Prostate gland (tissue), 2 donors: ENCODE results near the gene ENOX1. TPM values are rescaled to one million over a fixed set of nuclear protein-coding genes. Genes with fewer than 3 reads are reported as not detected.

ENCODE experiments used
- DNase-seq: peaks from one replicate; pipeline ENCODE4 v3.0.0-alpha.2; 2019; ENCODE audit warnings: low spot score
- H3K27ac ChIP-seq, 2 donors: fragments of 200-600 bp; sonication (generic); 2 replicates each; pipeline ENCODE4 v1.5.1; 2017 to 2019
- H3K27me3 ChIP-seq: fragments of 200-600 bp; sonication (generic); replicated peaks from 2 replicates; pipeline ENCODE4 v1.5.1; 2019; ENCODE audit not compliant: insufficient read depth
- H3K36me3 ChIP-seq, 2 donors: fragments of 200-600 bp; sonication (generic); 1 replicate in 1 of 2; 2 replicates in 1 of 2; pipeline versions ENCODE4 v1.5.1 to v1.8.1; 2017 to 2019
- H3K4me1 ChIP-seq: fragments of 200-600 bp; sonication (generic); replicated peaks from 2 replicates; pipeline ENCODE4 v1.5.1; 2019
- H3K4me3 ChIP-seq, 2 donors: fragments of 200-600 bp; sonication (generic); 2 replicates each; pipeline ENCODE4 v1.5.1; 2017 to 2019
- H3K9me3 ChIP-seq: fragments of 200-600 bp; sonication (generic); 2 replicates; pipeline ENCODE4 v1.5.1; 2017
- POLR2A ChIP-seq: fragments of 450-650 bp; IDR thresholded peaks from one replicate; pipeline ENCODE4 v1.6.1; 2016; ENCODE audit warnings: antibody characterized with exemption, mild to moderate bottlenecking
- POLR2AphosphoS5 ChIP-seq: sonication (generic); formaldehyde crosslinking; IDR thresholded peaks from one replicate; pipeline ENCODE4 v1.6.1; 2017; ENCODE audit warnings: antibody characterized with exemption
- whole genome bisulfite sequencing: methylation state at CpG from one replicate; pipeline ENCODE4 v1.1.5; 2018; 5-methylcytosine and 5-hydroxymethylcytosine counted together
- intact Hi-C: fragments of 100-400 bp; cut with DNase I; formaldehyde crosslinking; loops from one replicate; pipeline ENCODE4 v1.14.2; 2022
- total RNA-seq, 2 donors: library from RNA; depleted of rRNA; stranded (reverse); fragments of >200 nt; gene quantifications; one replicate each; pipeline ENCODE4 v1.1.0, GENCODE V29; 2016
- TF ChIP-seq, protein P1 (sequence below), 4 experiments: fragments of 200-600 bp in 2 of 4; fragments of 450-650 bp in 2 of 4; sonication (generic) in 2 of 4; IDR thresholded peaks; 1 replicate in 3 of 4; 2 replicates in 1 of 4; pipeline ENCODE4 v1.5.1; 2016 to 2019; ENCODE audit warnings: antibody characterized with exemption in 4 of 4, mild to moderate bottlenecking in 2 of 4, moderate library complexity in 2 of 4

The ENOX1 gene
- total RNA-seq, 2 donors from 2014 or later, result 4.5 to 5.3 TPM

DNA sequence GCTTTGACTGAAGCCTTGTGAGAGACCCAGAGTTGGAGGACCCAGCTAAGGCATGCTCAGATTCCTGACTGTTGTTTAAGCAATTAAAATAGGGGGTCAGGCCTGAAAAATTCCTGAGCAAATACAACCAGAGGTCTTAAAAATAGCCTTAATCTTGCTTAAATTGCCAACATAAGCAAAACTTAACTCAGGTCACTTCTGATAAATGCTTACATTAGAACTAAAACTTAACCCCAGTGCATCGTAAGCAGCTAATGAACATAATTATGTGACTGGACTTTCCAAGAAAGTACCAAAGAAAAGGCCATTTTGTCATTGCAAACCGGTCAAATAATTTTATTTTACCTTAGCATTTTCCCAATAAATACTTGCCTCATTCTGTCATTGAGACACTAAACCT is 294.5 kb downstream of the ENOX1 start:
- Histone ChIP-seq H3K9me3 (no peaks in the 10 kb centered on the region), H3K4me1 (no peaks in the 10 kb centered on the region), H3K27me3 (no peaks in the 10 kb centered on the region), H3K27ac (no peak overlapping the region), H3K36me3 (no peaks in the 10 kb centered on the region), H3K4me3 (no peak overlapping the region)
- no peak for DNase-seq
- TF ChIP-seq POLR2AphosphoS5 (no peak), POLR2A (no peak)
- TF ChIP-seq, protein P1, sequence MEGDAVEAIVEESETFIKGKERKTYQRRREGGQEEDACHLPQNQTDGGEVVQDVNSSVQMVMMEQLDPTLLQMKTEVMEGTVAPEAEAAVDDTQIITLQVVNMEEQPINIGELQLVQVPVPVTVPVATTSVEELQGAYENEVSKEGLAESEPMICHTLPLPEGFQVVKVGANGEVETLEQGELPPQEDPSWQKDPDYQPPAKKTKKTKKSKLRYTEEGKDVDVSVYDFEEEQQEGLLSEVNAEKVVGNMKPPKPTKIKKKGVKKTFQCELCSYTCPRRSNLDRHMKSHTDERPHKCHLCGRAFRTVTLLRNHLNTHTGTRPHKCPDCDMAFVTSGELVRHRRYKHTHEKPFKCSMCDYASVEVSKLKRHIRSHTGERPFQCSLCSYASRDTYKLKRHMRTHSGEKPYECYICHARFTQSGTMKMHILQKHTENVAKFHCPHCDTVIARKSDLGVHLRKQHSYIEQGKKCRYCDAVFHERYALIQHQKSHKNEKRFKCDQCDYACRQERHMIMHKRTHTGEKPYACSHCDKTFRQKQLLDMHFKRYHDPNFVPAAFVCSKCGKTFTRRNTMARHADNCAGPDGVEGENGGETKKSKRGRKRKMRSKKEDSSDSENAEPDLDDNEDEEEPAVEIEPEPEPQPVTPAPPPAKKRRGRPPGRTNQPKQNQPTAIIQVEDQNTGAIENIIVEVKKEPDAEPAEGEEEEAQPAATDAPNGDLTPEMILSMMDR (IDR thresholded peaks at IDR 0.05), result no peak
- 96% methylated on average over 2 of the region's 2 CpGs for WGBS
- intact Hi-C loops, result no loop called here

DNA sequence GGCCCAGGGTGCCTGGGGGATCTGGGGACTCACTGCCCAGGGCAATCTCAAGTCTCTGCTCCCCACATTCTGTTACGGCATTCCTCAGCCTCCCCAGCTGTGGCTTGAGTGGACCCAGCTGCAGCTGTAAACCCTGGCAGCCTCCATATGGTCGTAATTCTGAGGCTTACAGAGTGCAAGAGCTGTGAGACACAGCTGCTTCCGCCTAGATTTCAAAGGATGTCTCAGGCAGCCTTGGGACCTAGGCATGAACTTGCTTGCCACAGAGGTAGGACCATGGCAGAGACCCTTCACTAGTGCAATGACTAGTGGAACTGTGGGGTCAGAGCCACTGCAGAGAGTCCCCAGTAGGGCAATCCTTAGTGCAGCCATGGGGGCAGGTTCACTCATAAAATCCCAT is 297.5 kb downstream of the ENOX1 start:
- Histone ChIP-seq H3K27me3 (no peaks in the 10 kb centered on the region), H3K36me3 (no peaks in the 10 kb centered on the region), H3K4me3 (no peak overlapping the region), H3K4me1 (no peaks in the 10 kb centered on the region), H3K9me3 (no peaks in the 10 kb centered on the region), H3K27ac (no peak overlapping the region)
- 55% methylated on average over 3 of the region's 3 CpGs for WGBS
- intact Hi-C loops, result no loop called here
- TF ChIP-seq POLR2AphosphoS5 (no peak), POLR2A (no peak)
- TF ChIP-seq, protein P1 (IDR thresholded peaks at IDR 0.05), result no peak
- no peak for DNase-seq

DNA sequence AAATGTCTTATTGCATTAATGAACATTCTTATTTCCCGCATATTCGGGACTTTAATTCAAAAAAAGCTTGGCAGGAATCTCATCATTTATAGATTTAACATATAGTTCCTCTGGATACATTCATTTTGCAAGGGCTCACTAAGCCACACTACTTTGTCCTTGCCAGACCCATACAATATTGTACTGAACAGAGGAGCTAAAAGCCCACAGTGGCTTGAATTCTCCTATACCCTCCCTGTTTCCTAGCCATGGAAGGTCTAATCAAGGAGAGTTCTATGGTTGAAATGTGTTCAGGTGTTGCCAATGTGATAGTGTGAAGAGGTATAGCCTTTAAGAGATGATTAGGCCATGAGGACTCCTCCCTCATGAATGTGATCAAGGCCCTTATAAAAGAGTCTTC is 298.9 kb downstream of the ENOX1 start:
- no peak for DNase-seq
- Histone ChIP-seq H3K4me1 (no peaks in the 10 kb centered on the region), H3K4me3 (no peak overlapping the region), H3K9me3 (no peaks in the 10 kb centered on the region), H3K27ac (no peak overlapping the region), H3K27me3 (no peaks in the 10 kb centered on the region), H3K36me3 (no peaks in the 10 kb centered on the region)
- TF ChIP-seq POLR2A (no peak), POLR2AphosphoS5 (no peak)
- TF ChIP-seq, protein P1 (IDR thresholded peaks at IDR 0.05), result no peak
- 87% methylated on average over 2 of the region's 2 CpGs for WGBS
- intact Hi-C loops, result no loop called here

DNA sequence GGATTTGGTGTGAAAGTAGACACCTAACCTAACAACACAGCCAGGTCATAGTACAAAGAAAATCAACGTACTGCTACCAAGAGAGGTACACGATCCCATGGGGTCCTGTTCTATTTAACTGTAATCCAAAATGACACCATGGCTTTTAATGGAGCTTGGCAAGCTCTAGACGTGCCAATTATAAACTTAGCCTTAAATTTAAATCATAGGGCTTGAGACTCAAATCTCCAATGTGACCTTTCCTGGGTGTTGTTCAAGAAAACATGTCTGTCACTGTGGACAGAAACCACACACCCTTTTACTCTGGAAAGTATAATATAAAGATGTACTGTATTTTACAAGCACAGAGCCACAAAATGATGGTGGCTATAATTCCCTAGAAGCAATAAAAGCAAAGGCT is 299.3 kb downstream of the ENOX1 start:
- Histone ChIP-seq H3K36me3 (no peaks in the 10 kb centered on the region), H3K4me1 (no peaks in the 10 kb centered on the region), H3K27me3 (no peaks in the 10 kb centered on the region), H3K4me3 (no peak overlapping the region), H3K27ac (no peak overlapping the region), H3K9me3 (no peaks in the 10 kb centered on the region)
- no peak for DNase-seq
- no peak for TF ChIP-seq POLR2A
- TF ChIP-seq, protein P1 (IDR thresholded peaks at IDR 0.05), result no peak
- 67% methylated on average over 3 of the region's 3 CpGs for WGBS
- intact Hi-C loops, result no loop called here

DNA sequence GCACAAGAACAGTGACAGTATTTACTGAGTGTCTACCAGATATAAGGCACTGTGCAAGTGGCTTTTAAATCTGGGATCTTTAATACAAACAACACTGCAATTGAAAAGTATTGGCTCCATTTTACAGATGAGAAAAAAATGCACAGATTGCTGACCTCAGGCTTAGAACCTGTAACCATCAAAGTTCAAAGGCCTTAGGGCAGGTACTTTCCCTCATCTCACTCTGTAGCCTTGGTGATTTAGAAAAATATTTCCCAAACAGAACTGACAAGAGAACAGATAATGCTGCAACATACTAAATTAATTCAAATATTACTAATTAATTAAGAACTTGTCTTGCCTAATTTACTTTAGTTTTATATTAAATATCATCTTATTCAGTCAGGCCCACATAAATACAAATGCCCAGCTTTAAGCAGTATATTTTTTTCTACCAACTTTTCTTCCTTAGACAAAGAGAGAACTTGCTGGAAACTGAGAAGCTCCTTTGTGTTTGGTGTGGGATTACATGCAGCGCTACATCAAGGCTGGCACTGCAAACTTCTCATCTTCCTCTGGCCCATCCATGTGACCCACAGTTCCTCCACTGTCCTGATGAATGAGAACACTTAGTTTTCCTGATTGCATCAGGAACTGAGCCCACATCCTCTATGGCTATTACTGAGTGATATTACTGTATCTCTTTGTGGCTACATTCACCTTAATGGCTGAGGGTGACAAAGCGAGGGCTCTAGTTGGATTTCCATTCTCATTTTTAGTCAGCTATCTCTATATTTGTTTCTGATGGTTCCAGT is 302.1 kb downstream of the ENOX1 start:
- TF ChIP-seq POLR2AphosphoS5 (no peak), POLR2A (no peak)
- TF ChIP-seq, protein P1 (IDR thresholded peaks at IDR 0.05), result no peak
- H3K27ac ChIP-seq, result no peak overlapping the region
- H3K4me3 ChIP-seq, result no peak overlapping the region
- WGBS, result 76% methylated on average over 2 of the region's 2 CpGs
- no peaks in the 10 kb centered on the region for H3K36me3 ChIP-seq
- no peaks in the 10 kb centered on the region for H3K4me1 ChIP-seq
- no peaks in the 10 kb centered on the region for H3K9me3 ChIP-seq
- H3K27me3 ChIP-seq, result no peaks in the 10 kb centered on the region
- no peak for DNase-seq
- intact Hi-C loops, result no loop called here
